ENCODE results near the gene GULP1.
"Not testable (repeated sequence)": the region's sequence is repeated elsewhere in the genome, so short reads cannot be mapped to it uniquely, and the experiment has no call there.

The GULP1 gene

GRCh38 chr2:188276255-188276654, 15.4 kb upstream of the GULP1 start:
- POLR2A ChIA-PET, result no interaction called here
- DNase-seq (ENCODE audit: extremely low spot score), result no peak
- TF ChIP-seq CTCF (IDR thresholded peaks at IDR 0.05; ENCODE audit: control extremely low read depth, extremely low read depth, low read depth, missing control alignments), result no peak
- CTCF ChIA-PET, result no interaction called here

GRCh38 chr2:188277786-188278185, 13.9 kb upstream of the GULP1 start:
- DNase-seq (ENCODE audit: extremely low spot score), result no peak
- ChIA-PET POLR2A (no interaction called here), CTCF (no interaction called here)
- no peak for TF ChIP-seq CTCF (IDR thresholded peaks at IDR 0.05; ENCODE audit: control extremely low read depth, extremely low read depth, low read depth, missing control alignments)

GRCh38 chr2:188278388-188279092, 13.1 kb upstream of the GULP1 start:
- POLR2A ChIA-PET, result no interaction called here
- TF ChIP-seq CTCF (IDR thresholded peaks at IDR 0.05; ENCODE audit: control extremely low read depth, extremely low read depth, low read depth, missing control alignments), result no peak
- CTCF ChIA-PET, result interaction anchor here (1.2 to 1.3 kb wide), 2 partner anchors 12 to 15 kb away, joined by 3 read pairs; no protein-coding TSS in a partner anchor
- DNase-seq (ENCODE audit: extremely low spot score), result no peak

GRCh38 chr2:188279093-188279445, 12.6 kb upstream of the GULP1 start:
- no peak for TF ChIP-seq CTCF (IDR thresholded peaks at IDR 0.05; ENCODE audit: control extremely low read depth, extremely low read depth, low read depth, missing control alignments)
- ChIA-PET POLR2A (no interaction called here), CTCF (interaction anchor here (1.2 to 1.3 kb wide), 2 partner anchors 13 to 15 kb away, joined by 3 read pairs; no protein-coding TSS in a partner anchor)
- no peak for DNase-seq (ENCODE audit: extremely low spot score)

- POLR2A ChIA-PET, result no interaction called here
- CTCF ChIA-PET, result interaction anchor here (1.1 to 1.6 kb wide), 4 partner anchors 11 to 58 kb away, joined by 3 to 6 read pairs (median 4); partner anchors contain the start of gene GULP1
- no peak for DNase-seq (ENCODE audit: extremely low spot score)
- no peak for TF ChIP-seq CTCF (IDR thresholded peaks at IDR 0.05; ENCODE audit: control extremely low read depth, extremely low read depth, low read depth, missing control alignments)
Observed at GRCh38 chr2:188280811-188281222, 10.9 kb upstream of the GULP1 start.

GRCh38 chr2:188282907-188283306, 8.8 kb upstream of the GULP1 start:
- DNase-seq (ENCODE audit: extremely low spot score), result no peak
- CTCF ChIA-PET, result no interaction called here
- no peak for TF ChIP-seq CTCF (IDR thresholded peaks at IDR 0.05; ENCODE audit: control extremely low read depth, extremely low read depth, low read depth, missing control alignments)
- POLR2A ChIA-PET, result no interaction called here

GRCh38 chr2:188284251-188284650, 7.4 kb upstream of the GULP1 start:
- CTCF ChIA-PET, result interaction anchor here (1.4 kb wide), 1 partner anchor 11 kb away, joined by 7 read pairs; no protein-coding TSS in a partner anchor
- DNase-seq (ENCODE audit: extremely low spot score); POLR2A ChIA-PET: not testable (repeated sequence)
